ENCODE results near the gene CDH20. TPM values are rescaled to one million over a fixed set of nuclear protein-coding genes. Genes with fewer than 3 reads are reported as not detected.

Gene CDH20
- total and polyA plus RNA-seq, 2 of the 13 experiments (the other 11 are each of a cell fraction or from before 2014, with no cell fraction given) = not detected

DNA sequence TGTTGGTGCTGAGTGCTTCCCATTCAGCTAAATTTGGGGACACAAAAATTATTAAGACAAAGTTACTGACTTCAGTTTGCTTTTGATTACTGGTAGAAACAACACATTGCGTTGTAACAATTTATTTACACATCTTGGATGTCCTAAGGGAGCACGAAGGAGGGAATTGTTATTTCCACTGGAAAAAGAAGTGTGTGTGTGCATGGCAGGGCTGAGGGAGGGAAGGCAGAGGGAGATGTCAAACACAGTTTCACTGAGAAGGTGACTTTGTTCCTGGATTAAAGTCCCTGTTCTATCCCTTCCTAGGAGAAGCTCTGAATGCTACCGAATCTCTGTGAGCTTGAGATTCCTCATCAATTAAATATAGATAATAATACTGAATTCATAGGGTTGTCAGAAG is 3.8 kb upstream of the CDH20 start:
- no peak overlapping the region for H2AFZ ChIP-seq (ENCODE audit: low read length)
- H3K36me3 ChIP-seq (replicated peaks in 1 of 2; ENCODE audit: control insufficient read depth in 1 of 2, insufficient read depth in 2 of 2, low read length in 2 of 2) = no peaks in the 10 kb centered on the region
- ChIA-PET CTCF (ENCODE audit: low intra/inter-chr PET ratio, low total read pairs) (no interaction called here), POLR2A (no interaction called here)
- H3K4me3 ChIP-seq (replicated peaks in 1 of 3; ENCODE audit: insufficient read depth in 1 of 3, low read depth in 2 of 3, low read length in 3 of 3) = no peak overlapping the region
- BruUV-seq (replicated peaks) = no TSS peak
- WGBS (ENCODE audit: low lambda C conversion rate) = 0% methylated on average over 3 of the region's 3 CpGs
- ATAC-seq (no peak), FAIRE-seq (no peak), DNase-seq (ENCODE audit: low spot score) (no peak)
- H3K4me1 ChIP-seq (ENCODE audit: insufficient read depth, low read length) = no peaks in the 10 kb centered on the region
- in situ Hi-C loops (cut with HindIII; ENCODE audit: extremely low pct_ligation_motif_present, low pct_unique_long_range_greater_than_20kb) = no loop called here
- intact Hi-C loops (cut with micrococcal nuclease; ENCODE audit: unreplicated experiment) = no loop called here
- no peak overlapping the region for H3K27ac ChIP-seq (ENCODE audit: extremely low read length, insufficient read depth, low read length)
- no peaks in the 10 kb centered on the region for H3K79me2 ChIP-seq (ENCODE audit: insufficient read depth, low read length)
- H4K20me1 ChIP-seq (ENCODE audit: insufficient read depth, low read length) = no peaks in the 10 kb centered on the region
- H3K27me3 ChIP-seq (ENCODE audit: control insufficient read depth in 1 of 2, insufficient read depth in 2 of 2, low read length in 2 of 2) = 0 out of 5 replicates have a peak, but pooled peaks cover 0 to 1% of the 10 kb centered on the region in 2 experiments
- H3K4me2 ChIP-seq (ENCODE audit: low read depth, low read length) = no peak overlapping the region
- no peak overlapping the region for H3K9ac ChIP-seq (ENCODE audit: insufficient read depth, low read depth, low read length)
- H3K9me3 ChIP-seq (ENCODE audit: low read length) = no peaks in the 10 kb centered on the region
- TF ChIP-seq EEA1 (CRISPR knock-in tag; IDR thresholded peaks at IDR 0.05; ENCODE audit: borderline replicate concordance) (no peak), MLXIP (CRISPR knock-in tag; IDR thresholded peaks at IDR 0.05; ENCODE audit: borderline replicate concordance) (no peak), SMC3 (IDR thresholded peaks at IDR 0.05; ENCODE audit: low read length) (no peak), ZMAT5 (CRISPR knock-in tag; IDR thresholded peaks at IDR 0.05; ENCODE audit: borderline replicate concordance, low read depth) (no peak), THRA (CRISPR knock-in tag; IDR thresholded peaks at IDR 0.05; ENCODE audit: borderline replicate concordance) (no peak), ZNF430 (CRISPR knock-in tag; IDR thresholded peaks at IDR 0.05) (no peak), HNRNPLL (IDR thresholded peaks at IDR 0.05; ENCODE audit: low read depth, low read length, poor library complexity, severe bottlenecking) (no peak), RFX1 (IDR thresholded peaks at IDR 0.05) (no peak), ZNF670 (CRISPR knock-in tag; IDR thresholded peaks at IDR 0.05; ENCODE audit: borderline replicate concordance) (no peak), YEATS2 (CRISPR knock-in tag; IDR thresholded peaks at IDR 0.05; ENCODE audit: borderline replicate concordance) (no peak), ZNF446 (CRISPR knock-in tag; IDR thresholded peaks at IDR 0.05) (no peak)
- TF ChIP-seq, protein P1, sequence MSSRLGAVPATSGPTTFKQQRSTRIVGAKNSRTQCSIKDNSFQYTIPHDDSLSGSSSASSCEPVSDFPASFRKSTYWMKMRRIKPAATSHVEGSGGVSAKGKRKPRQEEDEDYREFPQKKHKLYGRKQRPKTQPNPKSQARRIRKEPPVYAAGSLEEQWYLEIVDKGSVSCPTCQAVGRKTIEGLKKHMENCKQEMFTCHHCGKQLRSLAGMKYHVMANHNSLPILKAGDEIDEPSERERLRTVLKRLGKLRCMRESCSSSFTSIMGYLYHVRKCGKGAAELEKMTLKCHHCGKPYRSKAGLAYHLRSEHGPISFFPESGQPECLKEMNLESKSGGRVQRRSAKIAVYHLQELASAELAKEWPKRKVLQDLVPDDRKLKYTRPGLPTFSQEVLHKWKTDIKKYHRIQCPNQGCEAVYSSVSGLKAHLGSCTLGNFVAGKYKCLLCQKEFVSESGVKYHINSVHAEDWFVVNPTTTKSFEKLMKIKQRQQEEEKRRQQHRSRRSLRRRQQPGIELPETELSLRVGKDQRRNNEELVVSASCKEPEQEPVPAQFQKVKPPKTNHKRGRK (CRISPR knock-in tag; IDR thresholded peaks at IDR 0.05) = no peak
- TF ChIP-seq, protein P2, sequence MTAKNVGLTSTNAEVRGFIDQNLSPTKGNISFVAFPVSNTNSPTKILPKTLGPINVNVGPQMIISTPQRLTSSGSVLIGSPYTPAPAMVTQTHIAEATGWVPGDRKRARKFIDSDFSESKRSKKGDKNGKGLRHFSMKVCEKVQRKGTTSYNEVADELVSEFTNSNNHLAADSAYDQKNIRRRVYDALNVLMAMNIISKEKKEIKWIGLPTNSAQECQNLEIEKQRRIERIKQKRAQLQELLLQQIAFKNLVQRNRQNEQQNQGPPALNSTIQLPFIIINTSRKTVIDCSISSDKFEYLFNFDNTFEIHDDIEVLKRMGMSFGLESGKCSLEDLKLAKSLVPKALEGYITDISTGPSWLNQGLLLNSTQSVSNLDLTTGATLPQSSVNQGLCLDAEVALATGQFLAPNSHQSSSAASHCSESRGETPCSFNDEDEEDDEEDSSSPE (CRISPR knock-in tag; IDR thresholded peaks at IDR 0.05) = no peak
